ENCODE measurements around the gene ZNF488.
"Not testable (repeated sequence)": the region's sequence is repeated elsewhere in the genome, so short reads cannot be mapped to it uniquely, and the experiment has no call there.

ZNF488 gene

GRCh38 chr10:47384148-47384921 lies at the start of gene ZNF488:
Gene ZNF488, minus strand, starts transcription at chr10:47384293. Its CDS starts 15,464 bp downstream, at chr10:47368829.
- peak; percentile 91 for DNase-seq

GRCh38 chr10:47425813-47426419 lies 41.8 kb upstream of the ZNF488 start:
- no peak for DNase-seq

- no peak for DNase-seq
Measured at GRCh38 chr10:47424231-47424630, 40.1 kb upstream of the ZNF488 start.

- DNase-seq: no peak
Measured at GRCh38 chr10:47423476-47423875, 39.4 kb upstream of the ZNF488 start.

GRCh38 chr10:47421057-47421952 lies 37.2 kb upstream of the ZNF488 start:
- no peak for DNase-seq

GRCh38 chr10:47420305-47421056 lies 36.4 kb upstream of the ZNF488 start:
- DNase-seq: no peak

- DNase-seq: no peak
Measured at GRCh38 chr10:47419421-47419820, 35.3 kb upstream of the ZNF488 start.

GRCh38 chr10:47418966-47419365 lies 34.9 kb upstream of the ZNF488 start:
- DNase-seq: no peak

GRCh38 chr10:47418321-47418720 lies 34.2 kb upstream of the ZNF488 start:
- DNase-seq: no peak

- DNase-seq: not testable (repeated sequence)
Measured at GRCh38 chr10:47416305-47417218, 32.5 kb upstream of the ZNF488 start.

GRCh38 chr10:47415520-47416304 lies 31.6 kb upstream of the ZNF488 start:
- no peak for DNase-seq

GRCh38 chr10:47414752-47415519 lies 30.8 kb upstream of the ZNF488 start:
- DNase-seq: no peak

- no peak for DNase-seq
Measured at GRCh38 chr10:47414227-47414592, 30.1 kb upstream of the ZNF488 start.

- DNase-seq: no peak
Measured at GRCh38 chr10:47413531-47414226, 29.6 kb upstream of the ZNF488 start.

- no peak for DNase-seq
Measured at GRCh38 chr10:47412869-47413268, 28.8 kb upstream of the ZNF488 start.

GRCh38 chr10:47412177-47412730 lies 28.2 kb upstream of the ZNF488 start:
- no peak for DNase-seq

GRCh38 chr10:47410862-47411261 lies 26.8 kb upstream of the ZNF488 start:
- no peak for DNase-seq

- DNase-seq: no peak
Measured at GRCh38 chr10:47410271-47410670, 26.2 kb upstream of the ZNF488 start.

GRCh38 chr10:47409866-47410256 lies 25.8 kb upstream of the ZNF488 start:
- no peak for DNase-seq
